OCI-LY7 (cell line): ENCODE results near the gene PAX4.

Experiments
- EZH2phosphoT487 ChIP-seq: fragments of 200-600 bp; sonication (generic); IDR thresholded peaks from 2 replicates; pipeline ENCODE4 v1.6.1; 2018; ENCODE audit warnings: low read depth, borderline replicate concordance, mild to moderate bottlenecking, mixed run types, antibody characterized with exemption, low read length, moderate library complexity, mixed read lengths
- TF ChIP-seq, protein P1 (sequence below): fragments of 200-600 bp; sonication (generic); conservative IDR thresholded peaks from 2 replicates; pipeline ENCODE4 v1.5.1; 2014; ENCODE audit warnings: mild to moderate bottlenecking, antibody characterized with exemption, low read length, moderate library complexity, mixed read lengths

DNA sequence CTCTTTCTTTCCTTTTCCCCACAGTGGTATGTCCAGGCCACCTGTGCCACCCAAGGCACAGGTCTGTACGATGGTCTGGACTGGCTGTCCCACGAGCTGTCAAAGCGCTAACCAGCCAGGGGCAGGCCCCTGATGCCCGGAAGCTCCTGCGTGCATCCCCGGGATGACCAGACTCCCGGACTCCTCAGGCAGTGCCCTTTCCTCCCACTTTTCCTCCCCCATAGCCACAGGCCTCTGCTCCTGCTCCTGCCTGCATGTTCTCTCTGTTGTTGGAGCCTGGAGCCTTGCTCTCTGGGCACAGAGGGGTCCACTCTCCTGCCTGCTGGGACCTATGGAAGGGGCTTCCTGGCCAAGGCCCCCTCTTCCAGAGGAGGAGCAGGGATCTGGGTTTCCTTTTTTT, 26.8 kb downstream of the PAX4 start:
- TF ChIP-seq, protein P1, sequence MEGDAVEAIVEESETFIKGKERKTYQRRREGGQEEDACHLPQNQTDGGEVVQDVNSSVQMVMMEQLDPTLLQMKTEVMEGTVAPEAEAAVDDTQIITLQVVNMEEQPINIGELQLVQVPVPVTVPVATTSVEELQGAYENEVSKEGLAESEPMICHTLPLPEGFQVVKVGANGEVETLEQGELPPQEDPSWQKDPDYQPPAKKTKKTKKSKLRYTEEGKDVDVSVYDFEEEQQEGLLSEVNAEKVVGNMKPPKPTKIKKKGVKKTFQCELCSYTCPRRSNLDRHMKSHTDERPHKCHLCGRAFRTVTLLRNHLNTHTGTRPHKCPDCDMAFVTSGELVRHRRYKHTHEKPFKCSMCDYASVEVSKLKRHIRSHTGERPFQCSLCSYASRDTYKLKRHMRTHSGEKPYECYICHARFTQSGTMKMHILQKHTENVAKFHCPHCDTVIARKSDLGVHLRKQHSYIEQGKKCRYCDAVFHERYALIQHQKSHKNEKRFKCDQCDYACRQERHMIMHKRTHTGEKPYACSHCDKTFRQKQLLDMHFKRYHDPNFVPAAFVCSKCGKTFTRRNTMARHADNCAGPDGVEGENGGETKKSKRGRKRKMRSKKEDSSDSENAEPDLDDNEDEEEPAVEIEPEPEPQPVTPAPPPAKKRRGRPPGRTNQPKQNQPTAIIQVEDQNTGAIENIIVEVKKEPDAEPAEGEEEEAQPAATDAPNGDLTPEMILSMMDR, result no peak
- TF ChIP-seq EZH2phosphoT487, result no peak
